GM12865 (cell line): Measurements from ENCODE around the gene POFUT1.
A peak's percentile ranks its signal among the peaks of the same experiment; 100 is the strongest.
"Not testable (repeated sequence)": the region's sequence is repeated elsewhere in the genome, so short reads cannot be mapped to it uniquely, and the experiment has no call there.

Source experiments
- DNase-seq: peaks from one replicate; pipeline ENCODE4 v3.0.0; 2010; ENCODE audit warnings: low read depth
- H3K4me3 ChIP-seq: 2 replicates; pipeline ENCODE4 v1.5.1; 2011; ENCODE audit warnings: mild to moderate bottlenecking, low read depth, low read length, control low read depth
- CTCF ChIP-seq: IDR thresholded peaks from 2 replicates; pipeline ENCODE4 v1.5.1; 2011; ENCODE audit warnings: low read length, control low read depth, low read depth, inconsistent platforms; ENCODE audit not compliant: insufficient read depth; ENCODE audit errors: missing control alignments

The POFUT1 gene

GRCh38 chr20:32261644-32262043 lies 54.0 kb downstream of the POFUT1 start:
- no peak for DNase-seq
- TF ChIP-seq CTCF: no peak
- H3K4me3 ChIP-seq: no peak overlapping the region

GRCh38 chr20:32263398-32263954 lies 55.8 kb downstream of the POFUT1 start:
- no peak for DNase-seq

GRCh38 chr20:32271620-32272019 lies 63.9 kb downstream of the POFUT1 start:
- DNase-seq: no peak
- no peak overlapping the region for H3K4me3 ChIP-seq
- no peak for TF ChIP-seq CTCF

More at GRCh38 chr20:32263398-32263954, 55.8 kb downstream of the POFUT1 start:
- no peak overlapping the region for H3K4me3 ChIP-seq
- no peak for TF ChIP-seq CTCF

GRCh38 chr20:32274359-32274758 lies 66.7 kb downstream of the POFUT1 start:
- DNase-seq: no peak
- H3K4me3 ChIP-seq: no peak overlapping the region
- no peak for TF ChIP-seq CTCF

GRCh38 chr20:32275163-32275562 lies 67.5 kb downstream of the POFUT1 start:
- H3K4me3 ChIP-seq, DNase-seq: not testable (repeated sequence)

GRCh38 chr20:32277361-32278198 lies 69.9 kb downstream of the POFUT1 start, which contains the start of gene KIF3B:
KIF3B (plus strand) TSS chr20:32277651; CDS start chr20:32309778, 32,127 bp downstream.
- peak within 1 kb of the TSS; percentile 77 for H3K4me3 ChIP-seq
- DNase-seq: peak; percentile 95
- TF ChIP-seq CTCF: no peak

- no peak for TF ChIP-seq CTCF
- H3K4me3 ChIP-seq: peak overlapping the region; percentile 77
- DNase-seq: peak; percentile 81
Observed at GRCh38 chr20:32278199-32278643, 70.5 kb downstream of the POFUT1 start.
